Stimulated activated CD4-positive, alpha-beta T cell treated with anti-CD3 and anti-CD28 coated beads, Interleukin-12 subunit alpha, Interleukin-12 subunit beta, amount 100 ng/mL, for 4 hours (primary cell): ENCODE data around the gene LTA4H.
A peak's percentile ranks its signal among the peaks of the same experiment; 100 is the strongest.
"Not testable (repeated sequence)": the region's sequence is repeated elsewhere in the genome, so short reads cannot be mapped to it uniquely, and the experiment has no call there.

Experiments
- DNase-seq: peaks from one replicate; pipeline ENCODE4 v3.0.0-alpha.2; 2020

Gene LTA4H

GRCh38 chr12:96035283-96036236, at the start of gene LTA4H:
TSS of gene LTA4H (minus strand) at chr12:96035587. CDS start at chr12:96035519, 68 bp downstream.
- peak; percentile 92 for DNase-seq

GRCh38 chr12:96084624-96085023, 49.2 kb upstream of the LTA4H start:
- no peak for DNase-seq

- no peak for DNase-seq
These were observed 47.8 kb upstream of the LTA4H start for GRCh38 chr12:96083020-96083719.

GRCh38 chr12:96081596-96081995, 46.2 kb upstream of the LTA4H start:
- no peak for DNase-seq

- DNase-seq = no peak
These were observed 43.1 kb upstream of the LTA4H start for GRCh38 chr12:96078231-96079135.

- DNase-seq = no peak
These were observed 41.7 kb upstream of the LTA4H start for GRCh38 chr12:96077081-96077480.

- no peak for DNase-seq
These were observed 40.2 kb upstream of the LTA4H start for GRCh38 chr12:96075560-96075959.

GRCh38 chr12:96073346-96074330, 38.3 kb upstream of the LTA4H start:
- no peak for DNase-seq

GRCh38 chr12:96070670-96071279, 35.4 kb upstream of the LTA4H start:
- no peak for DNase-seq

GRCh38 chr12:96069511-96070231, 34.3 kb upstream of the LTA4H start:
- DNase-seq = no peak

- DNase-seq = no peak
These were observed 33.2 kb upstream of the LTA4H start for GRCh38 chr12:96068636-96069035.

GRCh38 chr12:96068111-96068510, 32.7 kb upstream of the LTA4H start:
- DNase-seq = no peak

- not testable (repeated sequence) for DNase-seq
These were observed 30.4 kb upstream of the LTA4H start for GRCh38 chr12:96065776-96066175.

GRCh38 chr12:96064966-96065365, 29.6 kb upstream of the LTA4H start:
- no peak for DNase-seq

- DNase-seq = no peak
These were observed 28.9 kb upstream of the LTA4H start for GRCh38 chr12:96064271-96064670.

GRCh38 chr12:96063046-96063445, 27.7 kb upstream of the LTA4H start:
- no peak for DNase-seq

- DNase-seq = peak; percentile 72
These were observed 26.6 kb upstream of the LTA4H start for GRCh38 chr12:96061864-96062453.

- DNase-seq = no peak
These were observed 25.9 kb upstream of the LTA4H start for GRCh38 chr12:96061323-96061722.

GRCh38 chr12:96060041-96060440, 24.7 kb upstream of the LTA4H start:
- DNase-seq = no peak

GRCh38 chr12:96057986-96058553, 22.7 kb upstream of the LTA4H start:
- no peak for DNase-seq
